HG03064 (cell line): Measurements from ENCODE around the gene KRT17.
"Not testable (repeated sequence)": the region's sequence is repeated elsewhere in the genome, so short reads cannot be mapped to it uniquely, and the experiment has no call there.

Experiments used
- ATAC-seq: cut with Tn5 transposase; IDR thresholded peaks from one replicate; pipeline ENCODE4 v1.9.1; 2021; ENCODE audit warnings: low read depth; ENCODE audit not compliant: unreplicated experiment

KRT17 gene

GRCh38 chr17:41636652-41637051, 12.3 kb upstream of the KRT17 start:
- ATAC-seq: no peak

GRCh38 chr17:41635121-41636097, 11.0 kb upstream of the KRT17 start:
- ATAC-seq: no peak

GRCh38 chr17:41634639-41635038, 10.3 kb upstream of the KRT17 start:
- ATAC-seq: no peak

GRCh38 chr17:41633556-41634199, 9.3 kb upstream of the KRT17 start:
- no peak for ATAC-seq

- ATAC-seq: no peak
Observed at GRCh38 chr17:41632482-41633105, 8.2 kb upstream of the KRT17 start.

- ATAC-seq: no peak
Observed at GRCh38 chr17:41631898-41632285, 7.5 kb upstream of the KRT17 start.

GRCh38 chr17:41631025-41631897, 6.9 kb upstream of the KRT17 start:
- no peak for ATAC-seq

GRCh38 chr17:41629826-41630670, 5.7 kb upstream of the KRT17 start:
- ATAC-seq: no peak

- no peak for ATAC-seq
Observed at GRCh38 chr17:41629316-41629715, 4.9 kb upstream of the KRT17 start.

- not testable (repeated sequence) for ATAC-seq
Observed at GRCh38 chr17:41628621-41629255, 4.4 kb upstream of the KRT17 start.

- ATAC-seq: not testable (repeated sequence)
Observed at GRCh38 chr17:41628073-41628370, 3.6 kb upstream of the KRT17 start.

GRCh38 chr17:41627316-41628072, 3.1 kb upstream of the KRT17 start:
- ATAC-seq: no peak

- ATAC-seq: not testable (repeated sequence)
Observed at GRCh38 chr17:41626914-41627295, 2.5 kb upstream of the KRT17 start.

GRCh38 chr17:41626028-41626913, 1.9 kb upstream of the KRT17 start:
- not testable (repeated sequence) for ATAC-seq

- ATAC-seq: no peak
Observed at GRCh38 chr17:41625602-41626001, 1.2 kb upstream of the KRT17 start.

- ATAC-seq: not testable (repeated sequence)
Observed at GRCh38 chr17:41623184-41623861, 1.1 kb downstream of the KRT17 start.
